ENCODE measurements around the gene RAPH1.
"Not testable (repeated sequence)": the region's sequence is repeated elsewhere in the genome, so short reads cannot be mapped to it uniquely, and the experiment has no call there.

Gene RAPH1

GRCh38 chr2:203431391-203432185, 103.5 kb downstream of the RAPH1 start:
- DNase-seq, result no peak

- DNase-seq, result not testable (repeated sequence)
These were observed 105.5 kb downstream of the RAPH1 start for GRCh38 chr2:203429643-203430042.

GRCh38 chr2:203427061-203427460, 108.0 kb downstream of the RAPH1 start:
- no peak for DNase-seq

- DNase-seq, result no peak
These were observed 116.8 kb downstream of the RAPH1 start for GRCh38 chr2:203418271-203418670.

GRCh38 chr2:203413796-203414195, 121.3 kb downstream of the RAPH1 start:
- DNase-seq, result no peak

GRCh38 chr2:203412546-203413331, 122.4 kb downstream of the RAPH1 start:
- no peak for DNase-seq

- DNase-seq, result no peak
These were observed 127.6 kb downstream of the RAPH1 start for GRCh38 chr2:203407496-203407895.

- no peak for DNase-seq
These were observed 130.1 kb downstream of the RAPH1 start for GRCh38 chr2:203404996-203405395.

GRCh38 chr2:203400805-203401585, 134.1 kb downstream of the RAPH1 start:
- DNase-seq, result no peak

- DNase-seq, result no peak
These were observed 136.1 kb downstream of the RAPH1 start for GRCh38 chr2:203399031-203399430.

GRCh38 chr2:203396667-203397066, 138.4 kb downstream of the RAPH1 start:
- no peak for DNase-seq

- no peak for DNase-seq
These were observed 139.2 kb downstream of the RAPH1 start for GRCh38 chr2:203395858-203396257.

GRCh38 chr2:203394519-203395227, 140.4 kb downstream of the RAPH1 start:
- DNase-seq, result no peak

- DNase-seq, result not testable (repeated sequence)
These were observed 146.9 kb downstream of the RAPH1 start for GRCh38 chr2:203388153-203388552.

GRCh38 chr2:203383038-203383437, 152.1 kb downstream of the RAPH1 start:
- no peak for DNase-seq

- DNase-seq, result no peak
These were observed 155.9 kb downstream of the RAPH1 start for GRCh38 chr2:203379156-203379555.

GRCh38 chr2:203376173-203376572, 158.9 kb downstream of the RAPH1 start:
- DNase-seq, result no peak

- not testable (repeated sequence) for DNase-seq
These were observed 162.4 kb downstream of the RAPH1 start for GRCh38 chr2:203372706-203373105.

GRCh38 chr2:203366639-203367466, 168.2 kb downstream of the RAPH1 start:
- no peak for DNase-seq

- no peak for DNase-seq
These were observed 173.2 kb downstream of the RAPH1 start for GRCh38 chr2:203361922-203362321.

GRCh38 chr2:203361495-203361894, 173.6 kb downstream of the RAPH1 start:
- no peak for DNase-seq
